H9 (cell line): Measurements from ENCODE around the gene BMERB1. TPM values are rescaled to one million over a fixed set of nuclear protein-coding genes. Genes with fewer than 3 reads are reported as not detected.
"Not testable (repeated sequence)": the region's sequence is repeated elsewhere in the genome, so short reads cannot be mapped to it uniquely, and the experiment has no call there.

Source experiments
- DNase-seq: peaks from one replicate; pipeline ENCODE4 v3.0.0-alpha.2; 2017
- H2AFZ ChIP-seq: one replicate; pipeline ENCODE4 v1.6.1; 2013; ENCODE audit warnings: mild to moderate bottlenecking, low read length, control low read depth, moderate library complexity
- H2AK5ac ChIP-seq: 2 replicates; pipeline ENCODE4 v1.6.1; 2013; ENCODE audit warnings: low read length, control low read depth, mixed read lengths; ENCODE audit not compliant: insufficient read length
- H2BK120ac ChIP-seq: one replicate; pipeline ENCODE4 v1.6.1; 2013; ENCODE audit warnings: low read depth, mild to moderate bottlenecking, low read length, control low read depth, inconsistent platforms; ENCODE audit not compliant: poor library complexity, severe bottlenecking
- H2BK12ac ChIP-seq: 2 replicates; pipeline ENCODE4 v1.6.1; 2013; ENCODE audit warnings: low read length, control low read depth, mixed read lengths, low read depth; ENCODE audit not compliant: insufficient read length
- H2BK15ac ChIP-seq: 2 replicates; pipeline ENCODE4 v1.6.1; 2013; ENCODE audit warnings: low read depth, low read length, control low read depth
- H2BK20ac ChIP-seq: one replicate; pipeline ENCODE4 v1.6.1; 2013; ENCODE audit warnings: low read depth, mild to moderate bottlenecking, low read length, control low read depth, inconsistent platforms; ENCODE audit not compliant: poor library complexity, severe bottlenecking
- H2BK5ac ChIP-seq: 2 replicates; pipeline ENCODE4 v1.6.1; 2013; ENCODE audit warnings: low read length, control low read depth, mixed read lengths; ENCODE audit not compliant: insufficient read length
- H3K14ac ChIP-seq: 2 replicates; pipeline ENCODE4 v1.6.1; 2013; ENCODE audit warnings: low read length, control low read depth; ENCODE audit not compliant: insufficient read depth
- H3K18ac ChIP-seq: 2 replicates; pipeline ENCODE4 v1.6.1; 2013; ENCODE audit warnings: low read depth, mild to moderate bottlenecking, mixed read lengths, low read length, control low read depth; ENCODE audit not compliant: insufficient read length
- H3K23ac ChIP-seq: 2 replicates; pipeline ENCODE4 v1.6.1; 2013; ENCODE audit warnings: low read length, control low read depth, mixed read lengths, low read depth; ENCODE audit not compliant: insufficient read length
- H3K23me2 ChIP-seq: 2 replicates; pipeline ENCODE4 v1.6.1; 2013; ENCODE audit warnings: low read depth, mild to moderate bottlenecking, mixed read lengths, low read length, control low read depth; ENCODE audit not compliant: insufficient read length, poor library complexity, severe bottlenecking
- H3K27ac ChIP-seq: 2 replicates; pipeline ENCODE4 v1.5.1; 2013; ENCODE audit warnings: low read length, control low read depth, mixed read lengths, low read depth; ENCODE audit not compliant: insufficient read length
- H3K27me3 ChIP-seq: 2 replicates; pipeline ENCODE4 v1.6.1; 2013; ENCODE audit warnings: low read length, control low read depth, inconsistent platforms; ENCODE audit not compliant: insufficient read depth
- H3K4ac ChIP-seq: 2 replicates; pipeline ENCODE4 v1.6.1; 2013; ENCODE audit warnings: low read depth, mild to moderate bottlenecking, control low read depth, inconsistent platforms, low read length, moderate library complexity
- H3K4me1 ChIP-seq: 2 replicates; pipeline ENCODE4 v1.6.1; 2013; ENCODE audit warnings: low read length, control low read depth, inconsistent platforms; ENCODE audit not compliant: insufficient read depth
- H3K4me2 ChIP-seq: 2 replicates; pipeline ENCODE4 v1.6.1; 2013; ENCODE audit warnings: low read length, control low read depth, mixed read lengths; ENCODE audit not compliant: insufficient read length, insufficient read depth
- H3K56ac ChIP-seq: 2 replicates; pipeline ENCODE4 v1.6.1; 2013; ENCODE audit warnings: low read depth, mild to moderate bottlenecking, mixed read lengths, low read length, control low read depth; ENCODE audit not compliant: insufficient read length
- H3K79me1 ChIP-seq: 2 replicates; pipeline ENCODE4 v1.6.1; 2013; ENCODE audit warnings: low read depth, mild to moderate bottlenecking, moderate library complexity, low read length, control low read depth, inconsistent platforms; ENCODE audit not compliant: insufficient read depth, poor library complexity, severe bottlenecking
- H3K79me2 ChIP-seq: 2 replicates; pipeline ENCODE4 v1.6.1; 2013; ENCODE audit warnings: low read length, control low read depth, inconsistent platforms; ENCODE audit not compliant: insufficient read depth
- H3K9ac ChIP-seq: 2 replicates; pipeline ENCODE4 v1.6.1; 2013; ENCODE audit warnings: low read length, control low read depth, mixed read lengths; ENCODE audit not compliant: insufficient read length; ENCODE audit errors: extremely low read depth
- H3K9me3 ChIP-seq: one replicate; pipeline ENCODE4 v1.6.1; 2013; ENCODE audit warnings: low read depth, low read length, inconsistent platforms; ENCODE audit not compliant: control insufficient read depth
- H3T11ph ChIP-seq: one replicate; pipeline ENCODE4 v1.6.1; 2013; ENCODE audit warnings: mild to moderate bottlenecking, low read length, control low read depth, inconsistent platforms
- H4K20me1 ChIP-seq: one replicate; pipeline ENCODE4 v1.6.1; 2013; ENCODE audit not compliant: control insufficient read depth, insufficient read length, insufficient read depth
- H4K5ac ChIP-seq: 2 replicates; pipeline ENCODE4 v1.6.1; 2013; ENCODE audit warnings: low read depth, mild to moderate bottlenecking, mixed read lengths, low read length, control low read depth; ENCODE audit not compliant: insufficient read length
- H4K8ac ChIP-seq: replicated peaks from 2 replicates; pipeline ENCODE4 v1.6.1; 2013; ENCODE audit warnings: low read length, control low read depth, mixed read lengths, low read depth; ENCODE audit not compliant: insufficient read length
- H4K91ac ChIP-seq: 2 replicates; pipeline ENCODE4 v1.6.1; 2013; ENCODE audit warnings: low read depth, mild to moderate bottlenecking, moderate library complexity, mixed read lengths, low read length, control low read depth; ENCODE audit not compliant: insufficient read length
- H3K27ac Mint-ChIP-seq, 3 experiments: 2 replicates in 2 of 3; 3 replicates in 1 of 3; pipeline ENCODE4 v1.8.0; 2020 to 2021; ENCODE audit warnings: mixed read lengths in 3 of 3, mild to moderate bottlenecking in 1 of 3, moderate library complexity in 1 of 3
- H3K27me3 Mint-ChIP-seq: 2 replicates; pipeline ENCODE4 v1.8.0; 2021; ENCODE audit warnings: low read depth, mild to moderate bottlenecking, moderate library complexity, mixed read lengths
- H3K36me3 Mint-ChIP-seq, 3 experiments: 2 replicates in 2 of 3; 3 replicates in 1 of 3; pipeline ENCODE4 v1.8.0; 2020 to 2021; ENCODE audit warnings: low read depth in 3 of 3, mixed read lengths in 3 of 3; ENCODE audit not compliant: insufficient read depth in 1 of 3
- H3K4me1 Mint-ChIP-seq, 2 experiments: 2 replicates each; pipeline ENCODE4 v1.8.0; 2020; ENCODE audit warnings: mixed read lengths in 2 of 2
- H3K4me3 Mint-ChIP-seq, 2 experiments: 2 replicates in 1 of 2; 3 replicates in 1 of 2; pipeline ENCODE4 v1.8.0; 2020 to 2021; ENCODE audit warnings: mild to moderate bottlenecking in 2 of 2, mixed read lengths in 2 of 2, moderate library complexity in 1 of 2
- H3K9me3 Mint-ChIP-seq, 2 experiments: 2 replicates in 1 of 2; 3 replicates in 1 of 2; pipeline ENCODE4 v1.8.0; 2020; ENCODE audit warnings: mild to moderate bottlenecking in 2 of 2, mixed read lengths in 2 of 2, moderate library complexity in 1 of 2
- WGBS: extraction: QIAGEN DNeasy Blood & Tissue Kit; methylation state at CpG from one replicate; pipeline ENCODE4 v1.1.7; 2013; ENCODE audit warnings: missing lambda C conversion rate, low lambda C conversion rate, mixed read lengths; ENCODE audit not compliant: insufficient read length; ENCODE audit errors: extremely low coverage; 5-methylcytosine and 5-hydroxymethylcytosine counted together
- total RNA-seq: library from RNA; stranded (reverse); gene quantifications from 2 replicates; pipeline ENCODE4 v1.2.1, GENCODE V29; 2021
- TF ChIP-seq, protein P1 (sequence below): fragments of 200-600 bp; sonication (generic); conservative IDR thresholded peaks from 3 replicates; pipeline ENCODE4 v1.8.0; 2021; ENCODE audit warnings: antibody characterized with exemption, mild to moderate bottlenecking

BMERB1 gene
- total RNA-seq, 1 experiment from 2014 or later: 19.5 TPM

DNA sequence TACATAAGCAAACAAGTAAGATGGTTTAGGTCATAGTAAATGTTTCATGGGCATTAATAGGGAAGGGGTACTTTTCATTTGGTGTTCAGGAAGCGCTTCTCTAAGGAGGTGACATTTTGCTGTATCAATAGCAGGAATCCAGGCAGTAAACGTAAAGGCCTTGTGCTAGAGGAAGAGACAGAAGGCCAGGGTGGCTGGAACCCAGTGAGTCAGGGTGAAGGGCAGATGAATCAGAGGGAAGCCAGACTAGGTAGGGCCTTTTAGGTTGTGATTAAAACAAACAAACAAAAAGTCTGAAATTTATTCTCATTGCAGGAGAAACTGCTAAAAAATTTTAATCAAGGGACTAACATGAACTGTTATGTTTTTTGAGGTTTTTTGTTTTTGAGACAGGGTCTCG lies 6.5 kb downstream of the BMERB1 start:
- H4K8ac ChIP-seq: no peak overlapping the region
- H3K9me3 Mint-ChIP-seq: peaks cover 2 to 6% of the 10 kb centered on the region in 2 experiments; a peak in 1 of 5 replicates
- H3K79me2 ChIP-seq: no peaks in the 10 kb centered on the region
- no peak overlapping the region for H3K4ac ChIP-seq
- no peak overlapping the region for H3K56ac ChIP-seq
- H3K18ac ChIP-seq: no peak overlapping the region
- H2AFZ ChIP-seq: no peak overlapping the region
- peaks cover 11% of the 10 kb centered on the region for H3K27me3 Mint-ChIP-seq
- no peak overlapping the region for H3K4me3 Mint-ChIP-seq
- H3K9ac ChIP-seq: no peak overlapping the region
- no peak overlapping the region for H2BK15ac ChIP-seq
- no peak overlapping the region for H2BK5ac ChIP-seq
- H2AK5ac ChIP-seq: no peak overlapping the region
- no peak overlapping the region for H3K27ac ChIP-seq
- no peak overlapping the region for H3T11ph ChIP-seq
- H3K36me3 Mint-ChIP-seq: peaks cover 0 to 6% (median 0%) of the 10 kb centered on the region in 3 experiments; a peak in 3 of 7 replicates
- no peak for DNase-seq
- no peaks in the 10 kb centered on the region for H3K9me3 ChIP-seq
- peaks cover under 1 to 1% of the 10 kb centered on the region in 2 experiments for H3K4me1 Mint-ChIP-seq
- no peaks in the 10 kb centered on the region for H3K27me3 ChIP-seq
- H3K79me1 ChIP-seq: no peaks in the 10 kb centered on the region
- H4K91ac ChIP-seq: no peak overlapping the region
- H3K4me2 ChIP-seq: no peak overlapping the region
- TF ChIP-seq, protein P1, sequence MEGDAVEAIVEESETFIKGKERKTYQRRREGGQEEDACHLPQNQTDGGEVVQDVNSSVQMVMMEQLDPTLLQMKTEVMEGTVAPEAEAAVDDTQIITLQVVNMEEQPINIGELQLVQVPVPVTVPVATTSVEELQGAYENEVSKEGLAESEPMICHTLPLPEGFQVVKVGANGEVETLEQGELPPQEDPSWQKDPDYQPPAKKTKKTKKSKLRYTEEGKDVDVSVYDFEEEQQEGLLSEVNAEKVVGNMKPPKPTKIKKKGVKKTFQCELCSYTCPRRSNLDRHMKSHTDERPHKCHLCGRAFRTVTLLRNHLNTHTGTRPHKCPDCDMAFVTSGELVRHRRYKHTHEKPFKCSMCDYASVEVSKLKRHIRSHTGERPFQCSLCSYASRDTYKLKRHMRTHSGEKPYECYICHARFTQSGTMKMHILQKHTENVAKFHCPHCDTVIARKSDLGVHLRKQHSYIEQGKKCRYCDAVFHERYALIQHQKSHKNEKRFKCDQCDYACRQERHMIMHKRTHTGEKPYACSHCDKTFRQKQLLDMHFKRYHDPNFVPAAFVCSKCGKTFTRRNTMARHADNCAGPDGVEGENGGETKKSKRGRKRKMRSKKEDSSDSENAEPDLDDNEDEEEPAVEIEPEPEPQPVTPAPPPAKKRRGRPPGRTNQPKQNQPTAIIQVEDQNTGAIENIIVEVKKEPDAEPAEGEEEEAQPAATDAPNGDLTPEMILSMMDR: no peak
- no peak overlapping the region for H2BK12ac ChIP-seq
- H4K20me1 ChIP-seq: no peaks in the 10 kb centered on the region
- no peak overlapping the region for H4K5ac ChIP-seq
- no peaks in the 10 kb centered on the region for H3K4me1 ChIP-seq
- no peaks in the 10 kb centered on the region for H3K23me2 ChIP-seq
- no peak overlapping the region for H2BK120ac ChIP-seq
- H3K27ac Mint-ChIP-seq: no peak overlapping the region
- no CpG with 5 or more reads among the region's 3 CpGs for WGBS
- H2BK20ac ChIP-seq: no peak overlapping the region
- H3K23ac ChIP-seq: no peak overlapping the region
- no peak overlapping the region for H3K14ac ChIP-seq

DNA sequence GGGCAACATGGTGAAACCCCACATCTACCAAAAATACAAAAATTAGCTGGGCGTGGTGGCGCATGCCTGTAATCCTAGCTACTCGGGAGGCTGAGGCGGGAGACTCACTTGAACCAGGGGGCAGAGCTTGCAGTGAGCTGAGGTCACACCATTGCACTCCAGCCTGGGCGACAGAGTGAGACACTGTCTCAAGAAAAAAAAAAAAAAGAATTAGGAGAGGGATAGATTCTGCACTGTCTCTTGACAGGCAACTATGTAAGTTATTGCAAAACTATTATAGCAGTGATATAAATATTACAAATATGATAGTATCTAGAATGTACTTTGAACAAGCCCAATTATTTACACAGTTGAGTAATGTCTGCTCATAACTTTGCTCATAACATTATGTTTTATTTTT lies 7.8 kb downstream of the BMERB1 start:
- not testable (repeated sequence) for H2BK20ac ChIP-seq, H2BK15ac ChIP-seq, H3K27me3 Mint-ChIP-seq, H3K4me1 ChIP-seq, H4K91ac ChIP-seq, H2BK5ac ChIP-seq, H3K4ac ChIP-seq, H3T11ph ChIP-seq, H2BK12ac ChIP-seq, H3K27ac Mint-ChIP-seq, H4K5ac ChIP-seq, H3K4me2 ChIP-seq, H3K56ac ChIP-seq, H3K14ac ChIP-seq, H3K9me3 ChIP-seq, H3K4me1 Mint-ChIP-seq, H4K20me1 ChIP-seq, DNase-seq, H3K9ac ChIP-seq, H3K4me3 Mint-ChIP-seq, H2BK120ac ChIP-seq, H3K18ac ChIP-seq, H3K79me1 ChIP-seq, H3K27me3 ChIP-seq, H3K23me2 ChIP-seq, H2AK5ac ChIP-seq, H3K23ac ChIP-seq, H3K9me3 Mint-ChIP-seq, H2AFZ ChIP-seq, H3K36me3 Mint-ChIP-seq, H3K27ac ChIP-seq, H4K8ac ChIP-seq, H3K79me2 ChIP-seq
- WGBS: no CpG with 5 or more reads among the region's 5 CpGs
